EH (cell line): Measurements from ENCODE around the gene SSX2IP.
A peak's percentile ranks its signal among the peaks of the same experiment; 100 is the strongest.
"Not testable (repeated sequence)": the region's sequence is repeated elsewhere in the genome, so short reads cannot be mapped to it uniquely, and the experiment has no call there.

Source experiments
- DNase-seq: peaks from one replicate; pipeline ENCODE4 v3.0.0-alpha.2; 2015; ENCODE audit warnings: low read depth

Gene SSX2IP

GRCh38 chr1:84617349-84617748 is 72.9 kb downstream of the SSX2IP start:
- DNase-seq = no peak

- DNase-seq = no peak
Measured at GRCh38 chr1:84615790-84616189, 74.5 kb downstream of the SSX2IP start.

- DNase-seq = no peak
Measured at GRCh38 chr1:84613887-84614286, 76.4 kb downstream of the SSX2IP start.

- no peak for DNase-seq
Measured at GRCh38 chr1:84613026-84613425, 77.2 kb downstream of the SSX2IP start.

GRCh38 chr1:84611796-84612195 is 78.5 kb downstream of the SSX2IP start:
- DNase-seq = peak; percentile 71

GRCh38 chr1:84611091-84611490 is 79.2 kb downstream of the SSX2IP start:
- DNase-seq = no peak

- DNase-seq = no peak
Measured at GRCh38 chr1:84606977-84607376, 83.3 kb downstream of the SSX2IP start.

- DNase-seq = no peak
Measured at GRCh38 chr1:84605157-84605556, 85.1 kb downstream of the SSX2IP start.

GRCh38 chr1:84603941-84604830 is 86.1 kb downstream of the SSX2IP start:
- peak; percentile 97 for DNase-seq

- peak; percentile 74 for DNase-seq
Measured at GRCh38 chr1:84603223-84603622, 87.0 kb downstream of the SSX2IP start.

GRCh38 chr1:84600796-84601195 is 89.5 kb downstream of the SSX2IP start:
- no peak for DNase-seq

GRCh38 chr1:84598846-84599741 is 91.2 kb downstream of the SSX2IP start:
- DNase-seq = peak; percentile 87

- peak; percentile 20 for DNase-seq
Measured at GRCh38 chr1:84598418-84598817, 91.8 kb downstream of the SSX2IP start.

GRCh38 chr1:84597011-84597410 is 93.2 kb downstream of the SSX2IP start:
- no peak for DNase-seq

GRCh38 chr1:84594959-84595358 is 95.3 kb downstream of the SSX2IP start:
- not testable (repeated sequence) for DNase-seq
